NB4 (cell line): ENCODE measurements around the gene TMEM247.
"Not testable (repeated sequence)": the region's sequence is repeated elsewhere in the genome, so short reads cannot be mapped to it uniquely, and the experiment has no call there.

Experiments used
- DNase-seq: peaks from one replicate; pipeline ENCODE4 v3.0.0; 2010; ENCODE audit warnings: low read depth
- H3K4me3 ChIP-seq: one replicate; pipeline ENCODE4 v1.5.1; 2011; ENCODE audit warnings: mild to moderate bottlenecking, low read depth, low read length, moderate library complexity
- CTCF ChIP-seq: IDR thresholded peaks from one replicate; pipeline ENCODE4 v1.5.1; 2012; ENCODE audit warnings: low read depth, low read length
- MAX ChIP-seq: IDR thresholded peaks from 2 replicates; pipeline ENCODE4 v1.6.1; 2011; ENCODE audit warnings: low read depth, low read length
- MYC ChIP-seq: IDR thresholded peaks from 2 replicates; pipeline ENCODE4 v1.6.1; 2011; ENCODE audit warnings: low read depth, low read length
- POLR2A ChIP-seq: IDR thresholded peaks from 2 replicates; pipeline ENCODE4 v1.6.1; 2011; ENCODE audit warnings: mild to moderate bottlenecking; ENCODE audit not compliant: insufficient read length; ENCODE audit errors: extremely low read depth

Gene TMEM247

GRCh38 chr2:46514738-46515137 lies 35.4 kb downstream of the TMEM247 start:
- no peak overlapping the region for H3K4me3 ChIP-seq
- no peak for DNase-seq
- no peak for TF ChIP-seq CTCF
- no peak for TF ChIP-seq MAX
- no peak for TF ChIP-seq MYC
- TF ChIP-seq POLR2A = no peak

GRCh38 chr2:46517485-46517884 lies 38.1 kb downstream of the TMEM247 start:
- TF ChIP-seq MAX (no peak), MYC (no peak), CTCF (no peak), POLR2A (no peak)

GRCh38 chr2:46518861-46519260 lies 39.5 kb downstream of the TMEM247 start:
- no peak for DNase-seq
- TF ChIP-seq CTCF (no peak), MYC (no peak), POLR2A (no peak)
- H3K4me3 ChIP-seq = no peak overlapping the region

More at GRCh38 chr2:46517485-46517884, 38.1 kb downstream of the TMEM247 start:
- no peak for DNase-seq
- no peak overlapping the region for H3K4me3 ChIP-seq

GRCh38 chr2:46519265-46519664 lies 39.9 kb downstream of the TMEM247 start:
- DNase-seq = no peak
- no peak overlapping the region for H3K4me3 ChIP-seq
- TF ChIP-seq CTCF (no peak), MYC (no peak), MAX (no peak), POLR2A (no peak)

GRCh38 chr2:46520130-46520711 lies 40.9 kb downstream of the TMEM247 start:
- DNase-seq = no peak
- no peak overlapping the region for H3K4me3 ChIP-seq
- TF ChIP-seq MAX (no peak), CTCF (no peak)

GRCh38 chr2:46521215-46521683 lies 41.9 kb downstream of the TMEM247 start:
- TF ChIP-seq MAX (no peak), MYC (no peak), POLR2A (no peak), CTCF (no peak)
- no peak overlapping the region for H3K4me3 ChIP-seq
- DNase-seq = no peak

GRCh38 chr2:46522385-46522784 lies 43.0 kb downstream of the TMEM247 start:
- DNase-seq, H3K4me3 ChIP-seq: not testable (repeated sequence)
